Measurements from ENCODE around the gene LRRC4C.

Gene LRRC4C

GRCh38 chr11:41459465-41460401, at the start of gene LRRC4C:
Gene LRRC4C, minus strand, starts transcription at chr11:41459652.
- DNase-seq (ENCODE audit: low spot score) = no peak

- DNase-seq (ENCODE audit: low spot score) = no peak
Measured at GRCh38 chr11:41508121-41508520, 48.7 kb upstream of the LRRC4C start.

- no peak for DNase-seq (ENCODE audit: low spot score)
Measured at GRCh38 chr11:41499429-41499828, 40.0 kb upstream of the LRRC4C start.

GRCh38 chr11:41498726-41499125, 39.3 kb upstream of the LRRC4C start:
- DNase-seq (ENCODE audit: low spot score) = no peak

GRCh38 chr11:41497974-41498373, 38.5 kb upstream of the LRRC4C start:
- DNase-seq (ENCODE audit: low spot score) = peak; percentile 70

GRCh38 chr11:41494716-41495115, 35.3 kb upstream of the LRRC4C start:
- no peak for DNase-seq (ENCODE audit: low spot score)

GRCh38 chr11:41486424-41486823, 27.0 kb upstream of the LRRC4C start:
- DNase-seq (ENCODE audit: low spot score) = no peak

- no peak for DNase-seq (ENCODE audit: low spot score)
Measured at GRCh38 chr11:41483956-41484355, 24.5 kb upstream of the LRRC4C start.

GRCh38 chr11:41479179-41479578, 19.7 kb upstream of the LRRC4C start:
- no peak for DNase-seq (ENCODE audit: low spot score)

- no peak for DNase-seq (ENCODE audit: low spot score)
Measured at GRCh38 chr11:41461057-41461681, 1.7 kb upstream of the LRRC4C start.

GRCh38 chr11:41458641-41459040, 811 bp downstream of the LRRC4C start:
- no peak for DNase-seq (ENCODE audit: low spot score)

- no peak for DNase-seq (ENCODE audit: low spot score)
Measured at GRCh38 chr11:41458154-41458553, 1.3 kb downstream of the LRRC4C start.

- no peak for DNase-seq (ENCODE audit: low spot score)
Measured at GRCh38 chr11:41457216-41458014, 2.0 kb downstream of the LRRC4C start.

GRCh38 chr11:41456269-41456668, 3.2 kb downstream of the LRRC4C start:
- DNase-seq (ENCODE audit: low spot score) = no peak

GRCh38 chr11:41451011-41451410, 8.4 kb downstream of the LRRC4C start:
- DNase-seq (ENCODE audit: low spot score) = no peak

GRCh38 chr11:41449483-41450050, 9.9 kb downstream of the LRRC4C start:
- DNase-seq (ENCODE audit: low spot score) = no peak

- DNase-seq (ENCODE audit: low spot score) = no peak
Measured at GRCh38 chr11:41446566-41446965, 12.9 kb downstream of the LRRC4C start.

GRCh38 chr11:41446107-41446506, 13.3 kb downstream of the LRRC4C start:
- DNase-seq (ENCODE audit: low spot score) = no peak

GRCh38 chr11:41437006-41437490, 22.4 kb downstream of the LRRC4C start:
- no peak for DNase-seq (ENCODE audit: low spot score)

GRCh38 chr11:41435531-41435930, 23.9 kb downstream of the LRRC4C start:
- no peak for DNase-seq (ENCODE audit: low spot score)

GRCh38 chr11:41431784-41432183, 27.7 kb downstream of the LRRC4C start:
- no peak for DNase-seq (ENCODE audit: low spot score)

- no peak for DNase-seq (ENCODE audit: low spot score)
Measured at GRCh38 chr11:41419901-41420300, 39.6 kb downstream of the LRRC4C start.
